ENCODE data around the gene SPX.

DNA sequence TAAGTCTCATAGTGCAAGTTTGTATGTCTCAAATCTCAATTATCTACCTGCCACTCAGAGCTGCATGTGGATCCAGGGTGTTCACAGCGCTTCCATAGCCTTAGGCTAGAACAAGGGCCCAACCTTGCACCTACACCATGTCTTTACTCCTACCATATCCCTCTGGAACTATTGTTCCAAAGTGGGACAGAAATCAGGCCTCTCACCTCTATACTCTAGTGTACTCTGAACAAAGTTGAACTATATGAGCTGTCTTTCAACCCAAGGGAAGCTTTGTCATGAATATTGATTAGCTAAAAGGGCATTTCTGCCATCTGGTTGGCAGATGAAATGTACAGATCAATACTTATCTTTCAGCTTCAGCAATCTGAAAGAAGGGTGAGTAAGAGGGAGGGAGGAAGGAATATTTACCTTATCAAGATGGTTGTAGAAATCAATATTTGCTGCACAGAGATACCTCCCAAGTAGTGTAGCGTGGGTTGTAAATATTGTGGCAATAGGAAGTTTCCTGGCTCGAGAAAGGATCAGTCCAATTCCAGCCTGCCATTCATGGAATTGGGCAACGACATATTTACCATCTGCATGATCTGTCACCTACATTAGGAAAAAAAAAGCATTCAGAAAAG lies 47.8 kb downstream of the SPX start:
- TF ChIP-seq POLR2AphosphoS5 (IDR thresholded peaks at IDR 0.05; ENCODE audit: borderline replicate concordance, low read depth, low read length) (no peak), EZH2 (IDR thresholded peaks at IDR 0.05) (no peak)
